GM23338 (cell line): ENCODE data around the gene NRP2. TPM values are rescaled to one million over a fixed set of nuclear protein-coding genes. Genes with fewer than 3 reads are reported as not detected.

Experiments
- ATAC-seq: fragments of 200-7000 bp; cut with Tn5 transposase; 3 replicates; pipeline ENCODE4 v1.9.1; 2020
- DNase-seq: peaks from one replicate; pipeline ENCODE4 v3.0.0-alpha.2; 2015; ENCODE audit warnings: low spot score
- H2AFZ ChIP-seq: fragments of 200-600 bp; sonication (generic); 2 replicates; pipeline ENCODE4 v1.8.0; 2016; ENCODE audit warnings: antibody characterized with exemption, mild to moderate bottlenecking, moderate library complexity
- H3F3A ChIP-seq: fragments of 200-600 bp; sonication (generic); replicated peaks from 2 replicates; pipeline ENCODE4 v1.8.0; 2017; ENCODE audit warnings: antibody characterized with exemption, mixed run types, low read depth
- H3K27ac ChIP-seq: fragments of 200-600 bp; sonication (generic); 2 replicates; pipeline ENCODE4 v1.6.1; 2016; ENCODE audit warnings: low read depth
- H3K27me3 ChIP-seq: fragments of 200-600 bp; sonication (generic); 2 replicates; pipeline ENCODE4 v1.8.0; 2016; ENCODE audit warnings: mild to moderate bottlenecking, mixed run types, moderate library complexity; ENCODE audit not compliant: insufficient read depth
- H3K36me3 ChIP-seq: fragments of 200-600 bp; sonication (generic); 2 replicates; pipeline ENCODE4 v1.8.0; 2016; ENCODE audit warnings: mild to moderate bottlenecking; ENCODE audit not compliant: insufficient read depth
- H3K4me1 ChIP-seq: fragments of 200-600 bp; sonication (generic); 2 replicates; pipeline ENCODE4 v1.8.0; 2016; ENCODE audit warnings: mild to moderate bottlenecking, moderate library complexity; ENCODE audit not compliant: insufficient read depth
- H3K4me2 ChIP-seq: fragments of 200-600 bp; sonication (generic); 2 replicates; pipeline ENCODE4 v1.7.1; 2017; ENCODE audit warnings: mixed run types
- H3K4me3 ChIP-seq: fragments of 200-600 bp; sonication (generic); 2 replicates; pipeline ENCODE4 v1.6.1; 2016; ENCODE audit warnings: mixed run types
- H3K79me2 ChIP-seq: fragments of 200-600 bp; sonication (generic); replicated peaks from 2 replicates; pipeline ENCODE4 v1.8.0; 2017; ENCODE audit warnings: mild to moderate bottlenecking; ENCODE audit not compliant: insufficient read depth
- H3K9me2 ChIP-seq: fragments of 200-600 bp; sonication (generic); 2 replicates; pipeline ENCODE4 v1.8.0; 2017; ENCODE audit not compliant: insufficient read depth
- H4K20me1 ChIP-seq: fragments of 200-600 bp; sonication (generic); replicated peaks from 2 replicates; pipeline ENCODE4 v1.8.0; 2017; ENCODE audit warnings: mild to moderate bottlenecking; ENCODE audit not compliant: insufficient read depth
- H3K27ac Mint-ChIP-seq: 2 replicates; pipeline ENCODE4 v1.8.0; 2020; ENCODE audit warnings: inconsistent platforms, mild to moderate bottlenecking, moderate library complexity, mixed read lengths
- H3K27me3 Mint-ChIP-seq: 3 replicates; pipeline ENCODE4 v1.8.0; 2022; ENCODE audit warnings: low read depth, mild to moderate bottlenecking, moderate library complexity, mixed read lengths, inconsistent platforms; ENCODE audit not compliant: insufficient read depth, poor library complexity
- H3K36me3 Mint-ChIP-seq: 3 replicates; pipeline ENCODE4 v1.8.0; 2021; ENCODE audit warnings: low read depth, mild to moderate bottlenecking, inconsistent platforms, moderate library complexity, mixed read lengths
- H3K4me1 Mint-ChIP-seq: 3 replicates; pipeline ENCODE4 v1.8.0; 2020; ENCODE audit warnings: mild to moderate bottlenecking, inconsistent platforms, mixed read lengths
- H3K4me3 Mint-ChIP-seq: 3 replicates; pipeline ENCODE4 v1.8.0; 2021; ENCODE audit warnings: moderate library complexity, mild to moderate bottlenecking, inconsistent platforms, mixed read lengths
- H3K9me3 Mint-ChIP-seq: 3 replicates; pipeline ENCODE4 v1.8.0; 2020; ENCODE audit warnings: moderate library complexity, mild to moderate bottlenecking, inconsistent platforms, mixed read lengths
- CREB1 ChIP-seq: fragments of 250-450 bp; sonication (Bioruptor Pico); IDR thresholded peaks from 2 replicates; pipeline ENCODE4 v1.5.0; 2020; ENCODE audit warnings: low read depth, mild to moderate bottlenecking, moderate library complexity
- EZH2 ChIP-seq: fragments of 200-600 bp; sonication (generic); IDR thresholded peaks from one replicate; pipeline ENCODE4 v1.8.0; 2017; ENCODE audit warnings: antibody characterized with exemption, mild to moderate bottlenecking, low read depth; ENCODE audit not compliant: unreplicated experiment
- EZH2phosphoT487 ChIP-seq: fragments of 200-600 bp; sonication (generic); IDR thresholded peaks from one replicate; pipeline ENCODE4 v1.8.1; 2018; ENCODE audit warnings: antibody characterized with exemption; ENCODE audit not compliant: unreplicated experiment
- JUNB ChIP-seq: IDR thresholded peaks from one replicate; pipeline ENCODE4 v1.6.1; 2016; ENCODE audit warnings: antibody characterized with exemption; ENCODE audit not compliant: unreplicated experiment
- NANOG ChIP-seq: IDR thresholded peaks from 2 replicates; pipeline ENCODE4 v1.6.1; 2016; ENCODE audit warnings: antibody characterized with exemption, borderline replicate concordance
- STAT1 ChIP-seq: IDR thresholded peaks from one replicate; pipeline ENCODE4 v1.6.1; 2016; ENCODE audit warnings: antibody characterized with exemption; ENCODE audit not compliant: unreplicated experiment
- ZNF114 ChIP-seq: fragments of 250-450 bp; sonication (Bioruptor Pico); IDR thresholded peaks from 2 replicates; pipeline ENCODE4 v1.5.0; 2020; ENCODE audit warnings: mild to moderate bottlenecking, moderate library complexity
- ZNF331 ChIP-seq: fragments of 250-450 bp; sonication (Bioruptor Pico); IDR thresholded peaks from 2 replicates; pipeline ENCODE4 v1.5.0; 2020; ENCODE audit warnings: low read depth, mild to moderate bottlenecking, moderate library complexity
- polyA plus RNA-seq: library from polyadenylated mRNA; unstranded; fragments of >200 nt; fragmentation: Nextera tagmentation; extraction: Ambion mirVana; gene quantifications from 2 replicates; pipeline ENCODE4 v1.2.1, GENCODE V29; 2016
- total RNA-seq: library from RNA; depleted of rRNA; stranded (reverse); fragments of >200 nt; shearing (Covaris generic); gene quantifications from 2 replicates; pipeline ENCODE4 v1.2.3, GENCODE V29; 2014
- TF ChIP-seq, protein P1 (sequence below): IDR thresholded peaks from one replicate; pipeline ENCODE4 v1.6.1; 2018; ENCODE audit warnings: antibody characterized with exemption; ENCODE audit not compliant: unreplicated experiment
- TF ChIP-seq, protein P2 (sequence below): fragments of 250-450 bp; sonication (Bioruptor Pico); IDR thresholded peaks from 2 replicates; pipeline ENCODE4 v1.5.0; 2020; ENCODE audit warnings: mild to moderate bottlenecking, moderate library complexity

The NRP2 gene
- total and polyA plus RNA-seq, 2 experiments from 2014 or later: 18.4 to 22.0 TPM

DNA sequence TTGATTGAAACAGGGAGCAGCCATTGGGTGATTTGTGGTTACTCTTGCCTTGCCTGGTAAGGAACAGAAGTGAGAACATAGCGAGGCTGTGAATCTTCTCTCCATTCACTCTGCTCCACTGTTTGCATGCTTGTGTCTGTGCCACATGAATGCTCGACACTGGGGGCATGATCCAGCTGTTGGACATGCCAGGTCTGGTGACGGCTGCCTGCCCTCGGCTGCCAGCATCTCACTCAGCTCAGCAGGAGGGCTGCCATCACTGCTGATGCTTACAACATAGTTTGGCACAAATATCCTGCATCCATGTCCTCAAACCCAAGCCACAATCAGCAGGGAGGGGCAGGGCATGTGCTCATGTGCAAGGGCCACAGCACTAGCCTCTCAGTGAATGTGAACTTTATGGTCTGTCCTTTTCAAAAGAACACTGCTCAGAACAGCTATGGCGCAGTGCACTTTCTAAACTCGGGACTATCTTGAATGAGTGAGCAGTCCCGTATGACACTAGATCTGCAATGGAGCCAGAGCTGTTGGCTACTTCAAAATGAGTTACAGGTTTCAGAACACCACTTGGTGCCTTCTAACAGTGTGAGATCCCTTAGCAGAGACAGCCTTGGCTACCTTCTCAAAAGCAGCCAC, 126.3 kb downstream of the NRP2 start:
- Histone ChIP-seq H3K9me2 (no peaks in the 10 kb centered on the region; the same call in 1 of the 2 replicates), H3K79me2 (no peaks in the 10 kb centered on the region), H3K27me3 (no peaks in the 10 kb centered on the region), H3F3A (no peaks in the 10 kb centered on the region), H3K36me3 (no peaks in the 10 kb centered on the region), H3K4me2 (no peak overlapping the region), H3K4me3 (no peak overlapping the region), H4K20me1 (no peaks in the 10 kb centered on the region), H2AFZ (peak overlapping the region; percentile 20; the same call in 1 of the 2 replicates), H3K4me1 (no peaks in the 10 kb centered on the region), H3K27ac (no peak overlapping the region)
- ATAC-seq (no peak), DNase-seq (no peak)
- H3K27ac Mint-ChIP-seq: no peak overlapping the region
- no peak overlapping the region for H3K4me3 Mint-ChIP-seq
- TF ChIP-seq STAT1: no peak
- no peak for TF ChIP-seq EZH2phosphoT487
- TF ChIP-seq JUNB: no peak
- TF ChIP-seq, protein P1, sequence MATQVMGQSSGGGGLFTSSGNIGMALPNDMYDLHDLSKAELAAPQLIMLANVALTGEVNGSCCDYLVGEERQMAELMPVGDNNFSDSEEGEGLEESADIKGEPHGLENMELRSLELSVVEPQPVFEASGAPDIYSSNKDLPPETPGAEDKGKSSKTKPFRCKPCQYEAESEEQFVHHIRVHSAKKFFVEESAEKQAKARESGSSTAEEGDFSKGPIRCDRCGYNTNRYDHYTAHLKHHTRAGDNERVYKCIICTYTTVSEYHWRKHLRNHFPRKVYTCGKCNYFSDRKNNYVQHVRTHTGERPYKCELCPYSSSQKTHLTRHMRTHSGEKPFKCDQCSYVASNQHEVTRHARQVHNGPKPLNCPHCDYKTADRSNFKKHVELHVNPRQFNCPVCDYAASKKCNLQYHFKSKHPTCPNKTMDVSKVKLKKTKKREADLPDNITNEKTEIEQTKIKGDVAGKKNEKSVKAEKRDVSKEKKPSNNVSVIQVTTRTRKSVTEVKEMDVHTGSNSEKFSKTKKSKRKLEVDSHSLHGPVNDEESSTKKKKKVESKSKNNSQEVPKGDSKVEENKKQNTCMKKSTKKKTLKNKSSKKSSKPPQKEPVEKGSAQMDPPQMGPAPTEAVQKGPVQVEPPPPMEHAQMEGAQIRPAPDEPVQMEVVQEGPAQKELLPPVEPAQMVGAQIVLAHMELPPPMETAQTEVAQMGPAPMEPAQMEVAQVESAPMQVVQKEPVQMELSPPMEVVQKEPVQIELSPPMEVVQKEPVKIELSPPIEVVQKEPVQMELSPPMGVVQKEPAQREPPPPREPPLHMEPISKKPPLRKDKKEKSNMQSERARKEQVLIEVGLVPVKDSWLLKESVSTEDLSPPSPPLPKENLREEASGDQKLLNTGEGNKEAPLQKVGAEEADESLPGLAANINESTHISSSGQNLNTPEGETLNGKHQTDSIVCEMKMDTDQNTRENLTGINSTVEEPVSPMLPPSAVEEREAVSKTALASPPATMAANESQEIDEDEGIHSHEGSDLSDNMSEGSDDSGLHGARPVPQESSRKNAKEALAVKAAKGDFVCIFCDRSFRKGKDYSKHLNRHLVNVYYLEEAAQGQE: no peak
- no peak for TF ChIP-seq ZNF331 (CRISPR knock-in tag)
- H3K9me3 Mint-ChIP-seq: no peaks in the 10 kb centered on the region
- H3K4me1 Mint-ChIP-seq: peaks cover 9% of the 10 kb centered on the region
- no peaks in the 10 kb centered on the region for H3K36me3 Mint-ChIP-seq
- H3K27me3 Mint-ChIP-seq: peaks cover 7% of the 10 kb centered on the region

DNA sequence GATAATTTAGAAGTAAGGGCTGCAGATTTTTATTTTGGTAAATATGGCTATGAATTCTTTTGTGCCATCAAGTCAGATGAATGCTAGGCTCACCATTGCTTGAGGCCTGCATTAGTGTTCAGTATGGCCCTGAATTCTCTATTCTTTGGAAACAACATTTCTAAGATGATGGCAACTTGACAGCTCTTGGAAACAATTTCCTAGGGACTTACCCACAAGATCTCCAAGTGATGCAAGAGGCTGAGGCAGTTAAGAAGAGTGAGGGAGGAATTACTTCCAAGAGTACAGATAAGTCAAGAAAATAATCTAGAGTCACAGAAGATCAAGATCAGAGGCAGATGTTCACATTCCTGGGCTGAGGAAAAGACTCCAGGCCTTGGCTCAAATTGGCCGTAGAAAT, 129.1 kb downstream of the NRP2 start:
- Mint-ChIP-seq H3K27ac (no peak overlapping the region), H3K36me3 (no peaks in the 10 kb centered on the region), H3K4me3 (no peak overlapping the region), H3K9me3 (no peaks in the 10 kb centered on the region), H3K27me3 (peaks cover 7% of the 10 kb centered on the region), H3K4me1 (peaks cover 14% of the 10 kb centered on the region)
- Histone ChIP-seq H3K9me2 (no peaks in the 10 kb centered on the region; the same call in 1 of the 2 replicates), H3K27ac (no peak overlapping the region), H3K79me2 (no peaks in the 10 kb centered on the region), H3K27me3 (no peaks in the 10 kb centered on the region), H2AFZ (no peak overlapping the region), H4K20me1 (no peaks in the 10 kb centered on the region), H3K4me3 (no peak overlapping the region), H3K36me3 (no peaks in the 10 kb centered on the region), H3K4me2 (no peak overlapping the region), H3K4me1 (peaks cover 18% of the 10 kb centered on the region), H3F3A (0 out of 2 replicates have a peak, but pooled peaks cover 4% of the 10 kb centered on the region)
- DNase-seq (no peak), ATAC-seq (no peak)
- TF ChIP-seq JUNB: no peak
- TF ChIP-seq CREB1: no peak
- no peak for TF ChIP-seq EZH2phosphoT487
- no peak for TF ChIP-seq EZH2
- no peak for TF ChIP-seq ZNF114 (CRISPR knock-in tag)
- no peak for TF ChIP-seq NANOG
- TF ChIP-seq, protein P2, sequence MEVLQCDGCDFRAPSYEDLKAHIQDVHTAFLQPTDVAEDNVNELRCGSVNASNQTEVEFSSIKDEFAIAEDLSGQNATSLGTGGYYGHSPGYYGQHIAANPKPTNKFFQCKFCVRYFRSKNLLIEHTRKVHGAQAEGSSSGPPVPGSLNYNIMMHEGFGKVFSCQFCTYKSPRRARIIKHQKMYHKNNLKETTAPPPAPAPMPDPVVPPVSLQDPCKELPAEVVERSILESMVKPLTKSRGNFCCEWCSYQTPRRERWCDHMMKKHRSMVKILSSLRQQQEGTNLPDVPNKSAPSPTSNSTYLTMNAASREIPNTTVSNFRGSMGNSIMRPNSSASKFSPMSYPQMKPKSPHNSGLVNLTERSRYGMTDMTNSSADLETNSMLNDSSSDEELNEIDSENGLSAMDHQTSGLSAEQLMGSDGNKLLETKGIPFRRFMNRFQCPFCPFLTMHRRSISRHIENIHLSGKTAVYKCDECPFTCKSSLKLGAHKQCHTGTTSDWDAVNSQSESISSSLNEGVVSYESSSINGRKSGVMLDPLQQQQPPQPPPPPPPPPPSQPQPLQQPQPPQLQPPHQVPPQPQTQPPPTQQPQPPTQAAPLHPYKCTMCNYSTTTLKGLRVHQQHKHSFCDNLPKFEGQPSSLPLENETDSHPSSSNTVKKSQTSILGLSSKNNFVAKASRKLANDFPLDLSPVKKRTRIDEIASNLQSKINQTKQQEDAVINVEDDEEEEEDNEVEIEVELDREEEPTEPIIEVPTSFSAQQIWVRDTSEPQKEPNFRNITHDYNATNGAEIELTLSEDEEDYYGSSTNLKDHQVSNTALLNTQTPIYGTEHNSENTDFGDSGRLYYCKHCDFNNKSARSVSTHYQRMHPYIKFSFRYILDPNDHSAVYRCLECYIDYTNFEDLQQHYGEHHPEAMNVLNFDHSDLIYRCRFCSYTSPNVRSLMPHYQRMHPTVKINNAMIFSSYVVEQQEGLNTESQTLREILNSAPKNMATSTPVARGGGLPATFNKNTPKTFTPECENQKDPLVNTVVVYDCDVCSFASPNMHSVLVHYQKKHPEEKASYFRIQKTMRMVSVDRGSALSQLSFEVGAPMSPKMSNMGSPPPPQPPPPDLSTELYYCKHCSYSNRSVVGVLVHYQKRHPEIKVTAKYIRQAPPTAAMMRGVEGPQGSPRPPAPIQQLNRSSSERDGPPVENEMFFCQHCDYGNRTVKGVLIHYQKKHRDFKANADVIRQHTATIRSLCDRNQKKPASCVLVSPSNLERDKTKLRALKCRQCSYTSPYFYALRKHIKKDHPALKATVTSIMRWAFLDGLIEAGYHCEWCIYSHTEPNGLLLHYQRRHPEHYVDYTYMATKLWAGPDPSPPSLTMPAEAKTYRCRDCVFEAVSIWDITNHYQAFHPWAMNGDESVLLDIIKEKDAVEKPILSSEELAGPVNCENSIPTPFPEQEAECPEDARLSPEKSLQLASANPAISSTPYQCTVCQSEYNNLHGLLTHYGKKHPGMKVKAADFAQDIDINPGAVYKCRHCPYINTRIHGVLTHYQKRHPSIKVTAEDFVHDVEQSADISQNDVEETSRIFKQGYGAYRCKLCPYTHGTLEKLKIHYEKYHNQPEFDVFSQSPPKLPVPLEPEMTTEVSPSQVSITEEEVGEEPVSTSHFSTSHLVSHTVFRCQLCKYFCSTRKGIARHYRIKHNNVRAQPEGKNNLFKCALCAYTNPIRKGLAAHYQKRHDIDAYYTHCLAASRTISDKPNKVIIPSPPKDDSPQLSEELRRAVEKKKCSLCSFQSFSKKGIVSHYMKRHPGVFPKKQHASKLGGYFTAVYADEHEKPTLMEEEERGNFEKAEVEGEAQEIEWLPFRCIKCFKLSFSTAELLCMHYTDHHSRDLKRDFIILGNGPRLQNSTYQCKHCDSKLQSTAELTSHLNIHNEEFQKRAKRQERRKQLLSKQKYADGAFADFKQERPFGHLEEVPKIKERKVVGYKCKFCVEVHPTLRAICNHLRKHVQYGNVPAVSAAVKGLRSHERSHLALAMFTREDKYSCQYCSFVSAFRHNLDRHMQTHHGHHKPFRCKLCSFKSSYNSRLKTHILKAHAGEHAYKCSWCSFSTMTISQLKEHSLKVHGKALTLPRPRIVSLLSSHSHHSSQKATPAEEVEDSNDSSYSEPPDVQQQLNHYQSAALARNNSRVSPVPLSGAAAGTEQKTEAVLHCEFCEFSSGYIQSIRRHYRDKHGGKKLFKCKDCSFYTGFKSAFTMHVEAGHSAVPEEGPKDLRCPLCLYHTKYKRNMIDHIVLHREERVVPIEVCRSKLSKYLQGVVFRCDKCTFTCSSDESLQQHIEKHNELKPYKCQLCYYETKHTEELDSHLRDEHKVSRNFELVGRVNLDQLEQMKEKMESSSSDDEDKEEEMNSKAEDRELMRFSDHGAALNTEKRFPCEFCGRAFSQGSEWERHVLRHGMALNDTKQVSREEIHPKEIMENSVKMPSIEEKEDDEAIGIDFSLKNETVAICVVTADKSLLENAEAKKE: no peak
- TF ChIP-seq STAT1: no peak
